GM19351 (cell line): ENCODE results near the gene RRN3.
"Not testable (repeated sequence)": the region's sequence is repeated elsewhere in the genome, so short reads cannot be mapped to it uniquely, and the experiment has no call there.

Experiments used
- ATAC-seq: cut with Tn5 transposase; IDR thresholded peaks from one replicate; pipeline ENCODE4 v1.9.1; 2021; ENCODE audit warnings: mild to moderate bottlenecking, moderate library complexity; ENCODE audit not compliant: unreplicated experiment

RRN3 gene

GRCh38 chr16:15053904-15054303, 40.2 kb downstream of the RRN3 start:
- ATAC-seq: no peak

GRCh38 chr16:15052747-15053476, 41.2 kb downstream of the RRN3 start:
- ATAC-seq: no peak

DNA sequence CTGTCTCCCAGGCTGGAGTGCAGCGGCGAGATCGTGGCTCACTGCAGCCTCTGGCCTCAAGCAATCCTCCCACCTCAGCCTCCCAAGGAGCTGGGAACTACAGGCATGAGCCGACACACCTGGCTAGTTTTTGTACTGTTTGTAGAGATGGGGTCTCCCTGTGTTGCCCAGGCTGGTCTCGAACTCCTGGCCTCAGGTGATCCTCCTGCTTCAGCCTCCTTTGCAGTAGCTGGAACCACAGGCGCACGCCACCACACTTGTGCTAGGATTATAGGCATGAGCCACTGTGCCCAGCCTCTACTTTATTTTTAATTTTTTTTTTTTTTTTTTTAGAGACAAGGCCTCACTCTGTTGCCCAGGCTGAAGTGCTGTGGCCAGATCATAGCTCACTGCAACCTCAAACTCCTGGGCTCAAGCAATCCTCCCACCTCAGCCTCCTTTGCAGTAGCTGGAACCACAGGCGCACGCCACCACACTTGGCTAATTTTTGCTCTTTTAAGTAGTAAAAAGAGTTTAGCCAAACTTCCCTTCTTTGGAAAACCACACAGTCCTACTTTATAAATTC, 42.6 kb downstream of the RRN3 start:
- ATAC-seq: no peak

GRCh38 chr16:15050440-15050839, 43.6 kb downstream of the RRN3 start:
- not testable (repeated sequence) for ATAC-seq

- ATAC-seq: no peak
Observed at GRCh38 chr16:15049581-15050180, 44.4 kb downstream of the RRN3 start.

DNA sequence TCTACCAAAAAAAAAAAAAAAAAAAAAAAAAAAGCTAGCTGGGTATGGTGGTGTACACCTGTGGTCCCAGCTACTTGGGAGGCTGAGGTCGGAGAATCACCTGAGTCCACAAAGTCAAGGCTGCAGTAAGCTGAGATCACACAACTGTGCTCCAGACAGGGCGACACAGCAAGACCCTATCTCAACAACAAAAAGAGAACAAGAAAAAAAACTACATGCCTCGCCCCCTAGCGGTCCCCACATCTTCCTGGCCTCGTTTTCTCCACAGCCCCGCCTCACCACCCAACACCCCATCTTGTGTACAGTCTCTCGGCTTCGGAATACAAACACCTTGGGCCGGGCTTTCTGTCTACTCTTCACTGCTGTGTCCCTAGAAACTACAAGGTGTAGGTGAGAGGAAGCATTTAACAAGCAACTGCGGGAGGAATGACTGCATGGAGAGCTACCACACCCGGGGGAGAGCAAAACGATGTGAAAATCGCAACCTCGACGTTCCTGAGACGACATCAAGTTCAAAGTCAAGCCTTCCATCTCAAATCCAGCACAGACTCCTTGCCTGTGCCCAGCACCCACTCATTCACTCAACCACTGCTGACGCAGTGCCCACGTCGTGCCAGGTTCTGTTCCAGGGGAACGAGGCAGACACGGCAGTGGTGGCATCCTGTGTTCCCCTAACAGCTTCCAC, 47.2 kb downstream of the RRN3 start:
- ATAC-seq: no peak

DNA sequence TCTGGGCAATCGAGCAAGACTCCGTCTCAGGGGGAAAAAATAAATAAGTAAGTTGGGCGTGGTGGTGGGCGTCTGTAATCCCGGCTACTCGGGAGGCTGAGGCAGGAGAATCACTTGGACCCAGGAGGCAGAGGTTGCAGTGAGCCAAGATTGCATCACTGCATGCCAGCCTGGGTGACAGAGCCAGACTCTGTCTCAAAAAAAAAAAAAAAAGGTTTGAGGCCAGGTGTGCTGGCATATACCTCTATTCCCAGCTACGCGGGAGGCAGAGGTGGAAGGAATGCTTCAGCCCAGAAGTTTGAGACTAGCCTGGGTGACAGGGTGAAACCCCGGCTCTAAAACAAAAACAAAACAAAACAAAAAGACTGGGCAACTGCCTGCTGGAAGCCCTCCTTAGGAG, 48.8 kb downstream of the RRN3 start:
- ATAC-seq: not testable (repeated sequence)

GRCh38 chr16:15044286-15044685, 49.8 kb downstream of the RRN3 start:
- no peak for ATAC-seq

DNA sequence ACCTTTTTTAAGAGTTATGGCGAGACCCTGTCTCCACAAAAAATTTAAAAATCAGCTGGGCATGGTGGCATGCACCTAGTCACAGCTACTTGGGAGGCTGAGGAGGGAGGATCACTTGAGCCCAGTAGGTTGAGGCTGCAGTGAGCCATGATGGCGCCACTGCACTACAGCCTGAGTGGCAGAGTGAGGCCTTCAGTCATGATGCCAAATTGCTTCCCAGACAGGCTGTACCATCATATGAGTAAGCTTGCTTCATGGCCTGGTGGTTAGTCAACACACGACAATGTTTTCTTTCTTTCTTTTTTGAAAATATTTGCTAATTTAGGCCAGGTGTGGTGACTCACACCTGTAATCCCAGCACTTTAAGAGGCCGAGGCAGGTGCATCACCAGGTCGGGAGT, 50.7 kb downstream of the RRN3 start:
- ATAC-seq: no peak

DNA sequence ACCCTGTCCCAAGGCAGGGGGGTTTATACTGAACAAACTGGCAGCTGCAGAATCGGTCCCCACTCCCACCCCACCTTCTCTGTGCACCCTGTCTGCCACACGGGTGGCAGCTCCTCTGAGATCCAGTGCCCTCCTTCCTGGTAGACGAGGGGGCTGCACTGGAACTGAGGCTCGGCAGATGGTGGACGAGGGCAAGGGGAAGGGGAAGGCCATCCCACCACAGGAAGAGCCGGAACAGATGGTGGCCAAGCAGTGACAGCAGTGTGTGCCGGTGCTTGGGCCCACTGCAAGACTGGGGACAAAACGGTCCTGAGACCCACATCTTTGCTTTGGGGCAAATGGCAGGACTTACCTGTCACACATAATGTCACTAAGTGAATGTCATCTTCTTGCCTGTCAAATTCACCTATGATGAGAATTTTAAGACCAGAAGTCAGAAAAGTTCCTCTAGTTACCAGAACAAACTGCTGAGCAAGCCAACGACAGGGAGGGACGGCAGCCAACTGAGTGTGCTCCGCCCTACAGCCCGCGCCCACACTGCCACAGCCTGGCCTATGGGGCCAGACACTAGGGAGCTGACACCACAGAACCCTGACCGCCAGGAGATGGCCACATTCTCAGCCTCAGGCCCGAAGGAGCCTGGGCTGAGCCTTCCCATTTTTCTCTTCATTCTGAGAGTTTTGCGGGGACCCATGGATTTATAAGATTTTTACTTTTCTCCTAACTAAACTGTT, 52.6 kb downstream of the RRN3 start:
- no peak for ATAC-seq

- ATAC-seq: no peak
Observed at GRCh38 chr16:15038689-15039088, 55.4 kb downstream of the RRN3 start.

DNA sequence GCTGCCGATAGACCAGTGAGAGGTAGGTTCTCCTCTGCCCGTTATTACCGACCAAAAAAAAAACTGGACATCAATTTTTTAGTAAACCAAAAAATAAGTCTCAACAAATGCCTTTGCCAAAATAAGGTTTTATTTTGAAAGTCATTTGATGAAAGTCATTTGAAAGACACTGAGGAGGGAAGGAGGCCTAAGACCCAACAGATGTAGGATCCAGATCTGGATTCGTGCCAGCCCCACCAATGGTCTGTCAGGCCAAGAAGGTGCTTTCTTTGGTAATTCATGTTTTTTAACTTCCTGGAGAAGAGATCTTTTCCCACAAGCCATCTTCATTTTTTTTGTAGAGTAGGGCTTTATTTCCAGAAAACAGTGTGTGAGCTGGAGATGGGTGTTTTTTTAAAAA, 56.3 kb downstream of the RRN3 start:
- ATAC-seq: no peak

DNA sequence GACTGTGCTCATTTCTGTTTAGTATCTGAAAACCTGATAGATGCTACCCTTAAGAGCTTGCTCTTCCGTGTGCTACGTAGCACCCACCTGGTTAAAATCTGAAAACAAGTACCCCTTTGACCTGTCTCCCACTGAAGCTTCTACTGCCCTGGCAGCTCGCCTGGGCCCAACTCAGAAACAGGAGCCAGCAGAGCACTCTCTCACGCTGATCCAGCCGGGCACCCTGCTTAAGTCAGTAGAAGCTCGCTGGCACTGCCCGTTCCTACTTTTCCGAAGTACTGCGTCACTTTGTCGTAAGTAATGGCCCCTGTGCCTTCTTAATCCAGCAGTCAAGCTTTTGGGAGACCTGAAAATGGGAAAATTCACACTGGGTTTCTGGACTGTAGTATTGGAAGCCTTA, 57.1 kb downstream of the RRN3 start:
- ATAC-seq: no peak

- ATAC-seq: no peak
Observed at GRCh38 chr16:15035163-15035729, 58.8 kb downstream of the RRN3 start.

DNA sequence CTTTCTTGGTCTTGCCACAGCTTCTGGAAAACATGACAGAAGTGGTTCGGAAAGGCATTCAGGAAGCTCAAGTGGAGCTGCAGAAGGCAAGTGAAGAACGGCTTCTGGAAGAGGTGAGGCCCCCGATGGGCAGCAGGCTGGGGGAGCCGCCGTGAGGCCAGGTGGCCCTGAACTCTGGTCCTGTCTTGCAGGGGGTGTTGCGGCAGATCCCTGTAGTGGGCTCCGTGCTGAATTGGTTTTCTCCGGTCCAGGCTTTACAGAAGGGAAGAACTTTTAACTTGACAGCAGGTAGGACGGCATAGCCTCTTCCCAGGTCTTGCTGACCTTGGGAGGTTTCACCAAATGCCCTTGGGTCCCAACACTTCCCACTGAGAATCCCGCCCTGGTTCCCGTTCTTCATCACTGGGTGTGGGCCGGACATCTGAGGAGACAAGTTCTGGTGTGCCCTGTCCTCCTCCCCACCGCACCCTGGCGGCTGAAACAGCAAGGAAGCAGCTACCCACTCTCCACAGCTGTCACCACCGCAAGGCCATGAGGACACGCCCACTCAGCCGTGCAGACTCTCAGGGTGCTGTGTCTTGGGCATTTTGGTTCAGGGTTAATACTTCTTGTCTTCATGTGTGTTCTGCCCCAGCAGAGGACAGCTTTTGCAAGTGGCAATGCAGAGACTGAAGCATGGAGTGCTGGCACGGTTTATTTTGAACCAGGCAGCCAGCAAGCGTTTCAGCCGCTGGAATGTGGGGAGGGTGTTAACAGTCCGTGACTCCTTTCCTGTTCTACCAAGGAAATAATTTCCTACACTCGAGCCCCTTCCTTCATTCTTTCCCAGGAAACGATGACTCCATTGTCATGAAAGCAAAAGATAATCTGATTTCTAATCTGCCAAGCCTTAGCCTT, 59.6 kb downstream of the RRN3 start:
- ATAC-seq: no peak

- no peak for ATAC-seq
Observed at GRCh38 chr16:15033309-15033707, 60.8 kb downstream of the RRN3 start.

DNA sequence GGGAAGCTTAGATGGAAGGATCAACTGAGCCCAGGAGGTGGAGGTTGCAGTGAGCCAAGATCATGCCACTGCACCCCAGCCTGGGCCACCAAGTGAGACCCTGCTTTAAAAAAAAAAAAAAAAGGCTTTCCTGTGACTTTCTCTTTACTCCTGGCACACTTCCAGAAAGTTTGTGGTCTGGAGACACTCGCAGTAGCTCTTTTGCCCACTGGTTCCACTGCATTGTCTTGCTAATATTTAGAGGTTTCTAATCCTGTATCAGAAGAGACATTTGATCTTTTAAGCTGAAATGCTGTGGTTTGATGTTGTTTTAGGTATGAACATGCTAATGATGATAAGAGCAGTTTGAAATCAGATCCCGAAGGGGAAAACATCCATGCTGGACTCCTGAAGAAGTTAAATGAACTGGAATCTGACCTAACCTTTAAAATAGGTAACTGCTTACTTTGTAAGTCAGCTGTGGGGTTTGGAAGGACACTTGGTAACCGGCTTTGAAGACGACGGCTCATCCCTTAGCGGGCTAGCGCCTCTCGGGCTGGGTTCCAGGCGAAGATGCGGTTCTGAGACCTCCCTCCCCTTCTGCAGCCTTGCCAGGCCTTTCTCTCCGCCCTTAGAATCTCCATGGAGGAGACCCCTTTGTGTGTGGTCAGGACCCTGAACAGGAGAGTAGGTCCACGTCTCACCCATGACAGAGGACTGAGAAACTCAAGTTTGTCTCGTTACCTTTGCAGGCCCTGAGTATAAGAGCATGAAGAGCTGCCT, 61.3 kb downstream of the RRN3 start:
- no peak for ATAC-seq

DNA sequence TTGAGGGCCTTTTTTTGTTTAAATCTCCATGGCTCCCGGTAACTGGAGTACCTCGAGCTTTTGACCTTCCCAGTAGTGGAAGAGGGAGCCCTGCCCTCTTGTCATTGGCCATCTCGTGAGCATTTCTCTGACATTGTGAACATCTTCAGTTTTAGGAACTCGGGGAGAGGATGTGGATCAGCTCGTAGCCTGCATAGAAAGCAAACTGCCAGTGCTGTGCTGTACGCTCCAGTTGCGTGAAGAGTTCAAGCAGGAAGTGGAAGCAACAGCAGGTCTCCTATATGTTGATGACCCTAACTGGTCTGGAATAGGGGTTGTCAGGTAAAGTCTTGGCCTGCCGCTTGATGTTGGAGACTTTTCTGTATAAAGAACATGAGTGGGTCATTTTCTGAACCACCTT, 62.5 kb downstream of the RRN3 start:
- no peak for ATAC-seq

- ATAC-seq: no peak
Observed at GRCh38 chr16:15031179-15031578, 62.9 kb downstream of the RRN3 start.
